ENCODE data around the gene ARHGAP23. TPM values are rescaled to one million over a fixed set of nuclear protein-coding genes. Genes with fewer than 3 reads are reported as not detected.

ARHGAP23 gene
- total and polyA plus RNA-seq, 7 donors = 0.69 to 42.1 (median 11.2) TPM

DNA sequence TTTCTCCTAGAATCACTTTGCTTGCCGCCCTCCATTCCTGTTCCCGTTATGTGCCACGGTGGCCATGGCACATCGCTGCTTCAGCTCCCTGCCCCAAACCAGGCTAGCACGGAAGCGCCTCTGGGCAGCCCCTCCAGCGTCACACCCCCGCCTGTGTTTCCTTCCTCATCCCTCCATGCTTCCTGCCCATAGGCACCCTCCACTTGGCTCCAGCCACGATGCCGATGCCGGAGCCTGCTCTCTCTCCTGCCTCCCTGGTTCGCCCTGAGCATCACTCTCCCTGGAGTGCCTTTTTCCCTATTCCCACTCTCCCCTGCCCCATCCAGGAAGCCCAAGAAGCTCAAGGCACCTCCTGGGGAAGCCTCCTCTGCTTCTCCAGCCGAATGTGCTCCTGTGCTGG is 3.2 kb upstream of the ARHGAP23 start:
- peaks cover 0 to 80% (median 67%) of the 10 kb centered on the region in 4 donors for H3K4me1 ChIP-seq

DNA sequence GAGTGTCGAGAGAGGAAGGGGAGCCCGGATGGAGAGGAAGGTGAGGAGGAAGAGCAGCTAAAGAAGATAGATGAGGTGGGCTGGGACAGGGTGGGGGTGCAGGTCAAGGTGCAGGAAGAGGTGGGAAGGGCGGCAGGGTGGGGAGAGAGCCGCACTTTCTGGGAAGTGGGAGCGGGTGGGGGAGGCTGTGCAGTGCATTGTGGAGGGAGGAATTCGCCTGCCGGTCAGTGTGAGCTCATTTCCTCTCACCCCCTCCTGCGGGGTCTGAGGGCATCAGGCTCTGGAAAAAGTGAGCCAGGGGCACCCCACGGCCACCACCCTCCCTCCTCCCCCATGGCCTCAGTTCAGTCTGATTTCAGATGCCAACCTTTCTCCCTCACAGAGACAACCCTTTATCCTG is 2.5 kb upstream of the ARHGAP23 start:
- Histone ChIP-seq H3K4me3 (no peak overlapping the region), H3K9me3 (no peaks in the 10 kb centered on the region), H3K4me1 (peaks cover 0 to 80% (median 67%) of the 10 kb centered on the region in 4 donors), H3K27me3 (no peaks in the 10 kb centered on the region), H3K27ac (peak overlapping the region; percentile 90 to 99 (median 96)), H3K36me3 (no peaks in the 10 kb centered on the region)
- intact Hi-C loops (cut with DNase I) = loop anchor here (5.0 to 10.0 kb wide), 3 partner anchors 42 to 781 kb away; partner anchors contain the start of genes DDX52 and EPOP
- TF ChIP-seq EP300 (IDR thresholded peaks at IDR 0.05) (no peak), POLR2AphosphoS5 (IDR thresholded peaks at IDR 0.05) (peak; percentile 11 to 58 (median 20))
- peak; percentile 78 for DNase-seq
- WGBS, 2 donors = 65 to 72% methylated on average over 9 of the region's 9 CpGs

More for the DNA sequence above, 3.2 kb upstream of the ARHGAP23 start:
- no peaks in the 10 kb centered on the region for H3K27me3 ChIP-seq
- WGBS, 2 donors = 59 to 84% methylated on average over 13 of the region's 13 CpGs
- intact Hi-C loops (cut with DNase I) = loop anchor here (5.0 to 10.0 kb wide), 3 partner anchors 42 to 780 kb away; partner anchors contain the start of genes DDX52 and EPOP
- DNase-seq = no peak
- TF ChIP-seq, protein P1, sequence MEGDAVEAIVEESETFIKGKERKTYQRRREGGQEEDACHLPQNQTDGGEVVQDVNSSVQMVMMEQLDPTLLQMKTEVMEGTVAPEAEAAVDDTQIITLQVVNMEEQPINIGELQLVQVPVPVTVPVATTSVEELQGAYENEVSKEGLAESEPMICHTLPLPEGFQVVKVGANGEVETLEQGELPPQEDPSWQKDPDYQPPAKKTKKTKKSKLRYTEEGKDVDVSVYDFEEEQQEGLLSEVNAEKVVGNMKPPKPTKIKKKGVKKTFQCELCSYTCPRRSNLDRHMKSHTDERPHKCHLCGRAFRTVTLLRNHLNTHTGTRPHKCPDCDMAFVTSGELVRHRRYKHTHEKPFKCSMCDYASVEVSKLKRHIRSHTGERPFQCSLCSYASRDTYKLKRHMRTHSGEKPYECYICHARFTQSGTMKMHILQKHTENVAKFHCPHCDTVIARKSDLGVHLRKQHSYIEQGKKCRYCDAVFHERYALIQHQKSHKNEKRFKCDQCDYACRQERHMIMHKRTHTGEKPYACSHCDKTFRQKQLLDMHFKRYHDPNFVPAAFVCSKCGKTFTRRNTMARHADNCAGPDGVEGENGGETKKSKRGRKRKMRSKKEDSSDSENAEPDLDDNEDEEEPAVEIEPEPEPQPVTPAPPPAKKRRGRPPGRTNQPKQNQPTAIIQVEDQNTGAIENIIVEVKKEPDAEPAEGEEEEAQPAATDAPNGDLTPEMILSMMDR (IDR thresholded peaks at IDR 0.05) = no peak
- TF ChIP-seq EP300 (IDR thresholded peaks at IDR 0.05) (no peak), POLR2A (IDR thresholded peaks at IDR 0.05) (no peak), POLR2AphosphoS5 (IDR thresholded peaks at IDR 0.05) (no peak)
- H3K9me3 ChIP-seq = no peaks in the 10 kb centered on the region
- no peaks in the 10 kb centered on the region for H3K36me3 ChIP-seq
- peak overlapping the region; percentile 90 to 99 (median 96) for H3K27ac ChIP-seq
- H3K4me3 ChIP-seq = no peak overlapping the region

DNA sequence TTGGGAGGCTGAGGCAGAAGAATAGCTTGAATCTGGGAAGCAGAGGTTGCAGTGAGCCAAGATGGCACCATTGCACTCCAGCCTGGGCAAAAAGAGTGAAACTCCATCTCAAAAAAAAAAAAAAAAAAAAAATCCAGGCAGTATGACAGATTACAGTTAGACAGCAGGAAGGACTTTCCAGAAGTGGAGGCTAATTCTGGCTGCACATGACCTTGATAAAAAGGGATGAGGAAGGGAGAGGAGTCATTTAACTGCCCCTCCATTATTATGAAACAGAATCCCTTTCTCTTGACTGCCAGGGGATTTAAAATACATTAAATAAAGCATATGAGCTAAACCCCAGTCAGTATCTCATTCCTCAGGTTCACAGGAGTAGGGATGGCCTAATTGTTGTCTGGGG is 1.8 kb upstream of the ARHGAP23 start:
- Histone ChIP-seq H3K36me3 (no peaks in the 10 kb centered on the region), H3K4me3 (no peak overlapping the region), H3K9me3 (no peaks in the 10 kb centered on the region), H3K27ac (peak overlapping the region; percentile 90 to 99 (median 96)), H3K4me1 (peaks cover 0 to 80% (median 67%) of the 10 kb centered on the region in 4 donors), H3K27me3 (no peaks in the 10 kb centered on the region)
- DNase-seq = no peak
- TF ChIP-seq EP300 (IDR thresholded peaks at IDR 0.05) (no peak), POLR2A (IDR thresholded peaks at IDR 0.05) (no peak), POLR2AphosphoS5 (IDR thresholded peaks at IDR 0.05) (no peak)
- intact Hi-C loops (cut with DNase I) = loop anchor here (5.0 to 10.0 kb wide), 3 partner anchors 41 to 782 kb away; partner anchors contain the start of genes DDX52 and EPOP

DNA sequence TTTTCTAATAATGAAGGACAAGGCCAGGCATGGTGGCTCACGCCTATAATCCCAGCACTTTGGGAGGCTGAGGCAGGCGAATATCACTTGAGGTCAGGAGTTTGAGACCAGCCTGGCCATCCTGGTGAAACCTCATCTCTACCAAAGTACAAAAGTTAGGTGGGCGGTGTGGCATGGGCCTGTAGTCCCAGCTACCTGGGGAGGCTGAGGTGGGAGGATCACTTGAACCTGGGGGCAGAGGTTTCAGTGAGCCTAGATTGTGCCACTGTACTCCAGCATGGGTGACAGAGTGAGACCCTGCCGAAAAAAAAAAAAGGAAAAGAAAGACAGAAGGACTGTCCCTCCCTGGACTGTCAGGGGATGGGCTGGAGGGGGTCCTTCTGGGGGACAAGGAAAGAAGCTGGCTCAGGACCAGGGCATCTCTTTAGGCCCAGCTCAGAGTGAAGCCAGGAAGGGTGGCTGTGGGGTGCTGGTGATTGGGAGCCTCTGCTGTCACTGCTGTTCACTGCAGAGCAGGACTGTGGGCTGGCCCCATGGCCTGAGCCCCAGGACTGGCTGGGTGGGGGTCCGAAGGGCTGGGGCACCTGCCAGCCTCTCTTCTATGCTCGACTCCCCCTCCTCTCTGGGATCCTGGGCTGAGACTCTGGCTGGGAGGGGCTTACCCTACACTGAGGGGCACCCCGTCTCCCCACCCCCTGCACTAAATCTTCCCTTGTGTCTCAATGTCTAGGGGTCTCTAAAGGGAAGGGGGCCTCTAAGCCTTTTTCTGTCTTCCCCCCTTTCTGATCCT is 909 bp upstream of the ARHGAP23 start:
- Histone ChIP-seq H3K27ac (peak overlapping the region; percentile 90 to 99 (median 96)), H3K27me3 (no peaks in the 10 kb centered on the region), H3K4me1 (peaks cover 0 to 79% (median 66%) of the 10 kb centered on the region in 4 donors), H3K4me3 (peak overlapping the region; percentile 69 to 85 (median 82)), H3K36me3 (no peaks in the 10 kb centered on the region), H3K9me3 (no peaks in the 10 kb centered on the region)
- no peak for TF ChIP-seq POLR2A (IDR thresholded peaks at IDR 0.05)
- no peak for TF ChIP-seq EP300 (IDR thresholded peaks at IDR 0.05)
- TF ChIP-seq, protein P1 (IDR thresholded peaks at IDR 0.05) = no peak
- no peak for TF ChIP-seq POLR2AphosphoS5 (IDR thresholded peaks at IDR 0.05)
- intact Hi-C loops (cut with DNase I) = loop anchor here (5.0 to 10.0 kb wide), 3 partner anchors 40 to 783 kb away; partner anchors contain the start of genes DDX52 and EPOP
- WGBS, 2 donors = 54 to 67% methylated on average over 7 of the region's 7 CpGs
- no peak for DNase-seq

DNA sequence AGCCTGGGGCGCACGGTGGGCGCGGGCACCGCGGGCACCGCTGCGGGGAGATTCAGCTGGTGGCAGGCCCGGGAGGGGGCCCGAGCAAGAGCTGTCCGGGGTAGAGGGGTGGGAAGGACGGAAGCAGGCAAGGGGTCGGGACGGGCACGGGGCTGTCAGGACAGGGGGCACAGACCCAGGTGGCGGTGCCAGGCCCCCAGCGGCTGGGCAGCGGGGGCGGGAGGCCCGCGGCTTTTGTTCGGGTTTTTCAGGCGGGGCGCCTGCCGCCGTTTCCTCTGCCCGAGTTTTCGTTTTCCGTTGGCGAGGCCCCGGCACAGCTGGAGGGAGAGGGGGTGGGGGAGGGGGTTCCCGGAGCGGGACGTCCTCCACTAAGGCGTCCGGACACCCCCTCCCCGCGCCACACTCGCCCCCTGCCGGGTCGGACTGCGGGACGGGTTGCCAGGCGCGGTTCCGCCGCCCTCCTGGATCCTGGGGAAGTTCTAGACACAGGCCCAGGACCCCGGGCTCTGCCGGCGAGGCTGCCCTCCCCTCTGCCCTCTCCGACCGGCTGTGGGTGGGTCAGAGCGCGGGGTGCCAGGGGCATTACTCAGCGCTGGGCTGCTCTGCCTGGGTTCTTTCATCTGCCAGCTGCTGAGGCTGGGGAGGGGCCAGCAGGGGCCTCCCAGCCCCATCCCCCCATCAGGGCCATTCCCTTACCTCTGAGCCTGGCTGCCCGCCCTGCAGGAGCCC is 543 bp downstream of the ARHGAP23 start:
- Histone ChIP-seq H3K36me3 (no peaks in the 10 kb centered on the region), H3K27me3 (no peaks in the 10 kb centered on the region), H3K4me1 (peaks cover 0 to 78% (median 67%) of the 10 kb centered on the region in 4 donors), H3K9me3 (no peaks in the 10 kb centered on the region), H3K4me3 (peak overlapping the region; percentile 69 to 85 (median 82)), H3K27ac (peak overlapping the region; percentile 90 to 99 (median 96))
- TF ChIP-seq POLR2AphosphoS5 (IDR thresholded peaks at IDR 0.05) (peak; percentile 38 to 85 (median 74)), EP300 (IDR thresholded peaks at IDR 0.05) (peak in 1 of 4 donors; percentile 35), POLR2A (IDR thresholded peaks at IDR 0.05) (peak in 1 of 2 donors; percentile 52)
- TF ChIP-seq, protein P1 (IDR thresholded peaks at IDR 0.05) = no peak
- 2 to 3% methylated on average over 56 of the region's 56 CpGs for WGBS, 2 donors
- intact Hi-C loops (cut with DNase I) = loop anchor here (5.0 to 10.0 kb wide), 3 partner anchors 38 to 784 kb away; partner anchors contain the start of genes DDX52 and EPOP
- DNase-seq = peak; percentile 83
